Measurements from ENCODE around the gene TMED10.

Gene TMED10

DNA sequence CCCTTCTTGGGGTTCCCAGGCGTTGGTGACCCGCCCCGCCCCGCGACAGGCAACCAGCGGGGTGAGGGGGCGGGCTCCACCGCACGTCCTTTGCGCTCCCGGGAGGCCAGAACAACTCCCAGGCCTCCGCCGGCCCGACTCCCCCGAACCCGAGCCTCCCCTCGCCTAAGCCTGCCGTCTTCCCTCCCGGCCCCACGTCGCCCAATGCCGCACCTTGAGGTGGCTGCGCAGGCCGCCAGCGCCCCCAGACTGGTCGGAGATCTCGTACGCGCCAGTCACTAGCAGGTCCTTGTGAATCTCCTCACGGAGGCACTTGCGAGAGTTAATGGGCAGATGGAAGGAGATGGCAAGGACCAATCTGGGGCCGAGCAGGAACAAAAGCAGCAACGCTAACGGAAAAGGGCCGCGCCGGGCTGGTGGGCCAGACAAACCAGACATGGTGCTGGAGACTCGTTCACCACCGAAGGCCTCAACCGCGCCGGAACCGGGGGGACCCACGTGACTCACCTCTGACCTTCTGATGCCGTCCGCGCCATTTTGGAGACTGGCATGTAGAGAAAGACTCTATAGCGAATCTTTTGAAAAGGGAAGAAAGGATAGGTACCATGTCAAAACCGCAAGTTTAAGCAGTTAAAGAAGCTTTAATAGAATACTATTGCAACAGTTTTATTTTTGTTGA is at the start of gene TMED10:
TSS of gene TMED10 (minus strand) at position 471 of the 679 bp plus-strand sequence. CDS start at position 438, 33 bp downstream.
- DNase-seq, result peak; percentile 45 to 99 (median 82)

DNA sequence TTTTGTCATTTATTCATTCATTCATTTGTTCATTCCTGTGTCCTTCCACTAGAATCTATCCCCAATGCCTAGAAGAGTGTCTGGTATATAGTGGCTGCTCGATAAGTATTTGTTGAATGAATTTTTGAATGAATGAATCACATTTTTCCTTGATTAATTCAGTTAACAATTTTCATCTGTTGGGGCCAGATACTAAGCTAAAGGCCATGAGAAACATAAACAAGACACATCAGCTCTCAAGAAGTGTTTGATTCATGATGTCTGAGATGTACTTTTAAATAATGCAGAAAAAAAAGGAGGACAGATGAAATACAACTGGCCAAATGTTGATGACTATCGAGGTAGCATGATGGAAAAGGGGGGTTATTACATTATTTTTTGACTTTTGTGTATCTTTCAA is 48.1 kb upstream of the TMED10 start:
- DNase-seq, result no peak

DNA sequence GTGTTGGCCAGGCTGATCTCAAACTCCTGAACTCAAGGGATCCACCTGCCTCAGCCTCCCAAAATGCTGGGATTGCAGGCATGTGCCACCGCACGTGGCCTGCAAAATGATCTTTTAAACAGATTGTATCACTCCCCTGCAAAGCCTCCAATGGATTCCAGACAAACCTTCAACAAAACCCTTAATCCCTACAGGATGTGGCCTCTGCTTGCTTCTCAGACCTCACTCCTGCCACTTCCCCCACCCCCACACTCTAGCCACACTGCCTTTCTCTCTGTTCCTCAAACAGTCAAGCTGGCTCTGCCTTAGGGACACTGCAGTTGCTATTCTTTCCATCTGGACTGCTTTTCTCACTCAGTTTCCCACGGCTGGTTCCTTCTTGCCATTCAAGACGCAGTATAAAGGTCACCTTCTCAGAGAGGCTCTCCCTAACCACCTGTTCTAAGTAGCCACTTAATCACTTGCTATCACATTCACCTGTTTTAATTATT is 47.3 kb upstream of the TMED10 start:
- peak in 28 of 56 donors; percentile 2 to 70 (median 18) for DNase-seq

DNA sequence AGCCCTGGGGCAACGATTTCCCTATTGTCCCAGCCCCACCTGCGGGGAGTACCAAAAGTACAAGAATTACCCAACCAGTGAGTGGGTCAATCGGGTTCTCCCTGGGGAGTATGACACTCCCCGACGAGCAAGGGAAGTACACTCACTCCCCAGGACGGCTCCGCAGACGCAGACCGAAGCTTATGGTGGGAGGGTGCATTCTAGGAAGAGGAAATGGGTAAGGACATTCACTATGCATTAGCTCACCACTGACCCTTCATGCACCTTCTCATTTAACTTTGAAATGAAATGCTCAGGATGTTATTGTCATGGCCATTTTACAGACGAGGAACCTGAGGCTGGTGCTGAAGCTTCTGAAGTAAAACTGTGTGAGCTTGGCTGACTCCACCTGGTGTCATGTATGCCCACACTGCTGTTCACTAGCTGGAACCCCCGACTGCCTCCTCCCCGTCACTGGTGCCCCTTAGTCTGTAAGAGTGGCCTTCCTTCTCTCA is 45.8 kb upstream of the TMED10 start:
- peak in 2 of 56 donors; percentile 5 to 11 for DNase-seq

DNA sequence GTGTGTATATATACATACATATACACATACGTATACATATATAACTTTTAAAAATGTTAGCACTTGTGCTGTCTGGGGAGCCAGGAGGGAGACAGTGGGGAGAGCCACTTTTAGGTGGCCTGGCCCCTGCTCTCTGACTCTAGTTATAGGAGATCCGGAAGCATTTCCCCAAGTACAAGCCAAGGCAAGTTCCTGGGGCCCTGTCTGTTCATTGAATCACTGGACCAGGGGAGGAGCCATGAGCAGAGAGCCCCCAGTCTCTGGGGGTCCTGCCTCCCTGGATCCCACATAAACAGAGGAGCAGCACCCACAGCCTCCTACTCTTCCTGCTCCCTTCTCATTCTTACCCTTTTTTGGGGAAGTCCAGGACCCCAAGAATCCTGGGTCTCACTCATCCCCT is 45.4 kb upstream of the TMED10 start:
- no peak for DNase-seq

DNA sequence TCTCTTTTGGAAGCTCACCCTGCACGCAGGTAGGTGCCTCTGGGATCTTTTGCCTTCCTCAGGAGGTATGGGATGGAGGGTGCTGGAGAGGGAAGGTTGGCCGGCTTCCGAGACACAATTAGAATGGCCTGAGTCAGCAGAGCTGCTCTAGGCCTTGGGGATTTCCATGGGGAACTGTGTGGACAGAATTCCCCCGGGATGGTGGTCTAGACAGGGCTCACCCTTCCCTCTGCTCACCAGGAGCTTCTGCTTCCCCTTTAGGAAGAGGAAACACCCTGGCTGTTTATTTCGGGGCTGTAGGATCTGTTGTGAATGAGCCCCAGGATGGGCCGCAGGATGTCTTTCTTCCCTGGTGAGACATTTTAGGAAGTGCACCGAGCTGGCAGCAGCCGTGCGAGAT is 43.7 kb upstream of the TMED10 start:
- peak in 1 of 56 donors; percentile 5 for DNase-seq

DNA sequence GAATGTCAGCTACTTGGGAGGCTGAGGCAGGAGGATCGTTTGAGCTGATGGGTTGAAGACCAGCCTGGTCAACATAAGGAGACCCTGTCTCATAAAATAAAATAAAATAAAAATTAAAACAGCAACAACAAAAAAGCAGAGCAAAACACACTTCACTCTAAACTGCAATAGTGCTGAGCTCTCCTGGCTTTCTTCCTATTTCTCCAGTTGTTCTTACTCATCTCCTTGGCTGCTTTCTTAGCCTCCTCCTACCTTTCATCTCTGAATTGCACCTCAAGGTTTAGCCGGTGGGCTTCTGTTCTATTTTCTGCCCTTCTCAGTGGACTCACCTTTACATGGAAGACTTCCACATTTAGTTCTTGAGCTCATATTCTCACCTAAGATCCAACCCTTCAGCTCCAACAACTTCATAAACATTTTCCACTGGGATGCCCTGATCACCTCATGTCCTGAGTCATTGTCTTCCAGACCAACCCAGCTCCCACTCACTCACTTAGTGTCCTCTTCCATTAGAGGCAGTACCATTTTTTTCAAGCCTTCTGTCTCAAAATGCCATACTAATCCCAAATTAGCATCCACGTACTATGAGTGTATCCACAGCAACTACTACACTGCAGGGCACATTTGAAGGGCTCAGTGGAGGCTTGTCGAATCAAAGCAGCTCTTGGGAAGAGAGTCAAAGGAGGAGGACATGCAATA is 41.2 kb upstream of the TMED10 start:
- peak in 1 of 56 donors; percentile 15 for DNase-seq

DNA sequence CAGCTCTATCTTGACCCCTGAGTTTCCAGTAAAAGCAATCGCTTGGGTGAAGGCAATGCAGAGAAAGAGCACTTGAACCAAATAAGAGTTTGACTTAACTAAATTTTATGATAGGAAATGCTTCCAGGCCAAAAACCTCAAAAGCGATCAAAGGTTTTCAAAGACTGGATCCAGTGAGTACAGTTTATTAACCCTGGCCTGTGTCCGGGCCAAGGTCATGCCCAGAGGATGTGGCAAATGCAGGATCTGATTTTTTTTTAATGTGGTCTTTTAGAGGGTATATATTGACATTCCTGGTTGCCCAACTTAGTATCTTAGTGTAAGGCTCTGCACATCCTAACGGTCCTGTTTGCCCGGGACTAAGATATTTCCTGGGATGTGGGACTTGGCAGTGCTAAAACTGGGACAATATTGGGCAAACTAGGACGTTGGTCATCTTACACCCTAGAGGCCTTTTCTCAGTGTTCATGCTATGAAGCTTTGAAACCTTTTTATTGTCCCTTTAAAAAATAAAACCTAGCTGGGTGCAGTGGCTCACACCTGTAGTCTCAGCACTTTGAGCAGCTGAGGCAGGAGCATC is 40.1 kb upstream of the TMED10 start:
- DNase-seq, result no peak

DNA sequence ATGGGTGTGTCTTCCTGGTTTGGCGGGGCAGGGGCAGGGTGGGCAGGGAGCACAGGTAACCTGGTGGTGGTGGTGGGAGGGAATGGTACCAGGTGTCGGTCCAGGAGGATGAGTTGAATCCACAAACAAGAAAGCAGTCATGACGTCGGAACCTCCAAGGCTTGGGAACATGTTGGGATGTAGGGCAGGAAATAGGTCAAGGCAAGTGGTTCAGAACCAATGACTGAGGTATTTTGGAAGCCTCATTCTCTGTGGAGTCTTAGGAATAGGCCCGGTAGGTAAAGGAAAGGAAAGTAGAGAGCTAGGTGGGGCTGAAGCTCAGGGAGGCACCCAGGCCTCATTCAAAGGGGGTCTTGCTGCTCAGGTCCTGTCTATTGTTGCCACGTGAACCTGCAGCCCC is 39.1 kb upstream of the TMED10 start:
- DNase-seq, result no peak

DNA sequence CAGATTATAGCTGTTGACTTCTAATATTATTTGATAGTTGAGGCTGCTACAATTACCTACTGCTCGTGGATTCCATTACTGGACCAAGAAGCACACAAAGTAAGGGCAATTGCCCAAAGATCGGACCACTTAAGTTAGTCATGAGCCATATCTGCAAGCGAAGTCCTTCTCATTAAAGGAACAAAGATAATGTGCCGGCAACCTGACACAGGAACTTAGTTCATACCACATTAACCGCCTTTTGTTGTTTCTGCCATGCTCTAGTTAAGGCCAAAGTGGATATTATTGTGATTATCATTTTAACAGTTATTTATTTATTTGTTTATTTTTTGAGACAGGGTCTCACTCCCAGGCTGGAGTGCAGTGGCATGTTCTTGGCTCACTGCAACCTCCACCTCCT is 38.1 kb upstream of the TMED10 start:
- no peak for DNase-seq

DNA sequence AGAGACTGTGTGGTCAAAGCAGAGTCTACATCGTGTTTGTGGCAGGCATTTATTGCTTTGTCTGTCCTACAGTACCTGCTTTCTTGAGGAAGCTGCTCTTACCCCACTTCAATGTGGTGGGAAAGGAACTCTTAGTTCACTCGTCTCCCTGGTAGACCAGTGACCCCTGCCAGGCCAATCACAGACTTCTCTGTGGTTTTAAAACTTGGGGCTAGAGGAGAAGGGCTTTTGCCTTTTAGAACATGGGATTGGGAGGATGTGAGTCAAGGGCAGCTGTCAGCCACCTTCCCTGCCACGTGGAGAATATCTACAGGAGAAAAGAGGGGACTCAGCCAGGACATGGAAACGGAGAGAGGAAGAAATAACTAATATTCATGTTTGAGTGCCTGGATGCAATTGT is 36.8 kb upstream of the TMED10 start:
- no peak for DNase-seq

DNA sequence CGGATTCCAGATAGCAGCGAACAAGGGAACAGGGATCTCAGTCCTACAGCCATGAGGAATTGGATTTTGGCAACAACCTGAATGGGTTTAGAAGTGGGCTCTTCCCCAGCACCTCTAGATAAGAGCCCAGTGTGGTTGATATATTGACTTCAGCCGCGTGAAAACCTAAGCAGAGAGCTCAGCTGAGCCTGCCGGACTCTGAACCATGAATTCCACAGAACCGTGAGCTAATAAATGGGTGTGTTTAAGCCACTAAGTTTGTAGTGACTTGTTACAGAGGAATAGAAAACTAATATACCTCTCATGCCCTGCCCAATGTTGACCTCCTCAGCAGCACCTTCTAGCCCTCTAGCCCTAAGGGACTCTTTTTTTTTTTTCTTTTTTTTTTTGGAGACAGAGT is 32.4 kb upstream of the TMED10 start:
- no peak for DNase-seq

DNA sequence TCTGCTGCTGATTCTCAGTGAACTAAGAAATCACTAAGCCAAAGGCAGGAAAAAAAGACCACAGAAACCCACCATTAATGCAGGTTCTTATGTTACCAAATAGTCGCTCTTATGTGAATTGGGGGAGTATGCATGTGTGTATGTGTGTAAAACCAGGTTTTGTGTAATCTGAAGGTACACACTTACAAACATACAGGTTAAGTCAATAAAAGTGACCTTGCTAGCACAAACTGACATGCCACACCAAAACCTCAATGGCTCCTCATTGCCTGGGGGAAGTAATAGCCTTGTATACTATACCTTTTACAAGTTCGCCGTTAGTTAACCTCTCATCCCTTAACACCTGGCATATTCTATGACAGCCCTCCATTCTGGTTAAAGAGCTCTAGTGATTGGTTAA is 29.8 kb upstream of the TMED10 start:
- DNase-seq, result no peak

DNA sequence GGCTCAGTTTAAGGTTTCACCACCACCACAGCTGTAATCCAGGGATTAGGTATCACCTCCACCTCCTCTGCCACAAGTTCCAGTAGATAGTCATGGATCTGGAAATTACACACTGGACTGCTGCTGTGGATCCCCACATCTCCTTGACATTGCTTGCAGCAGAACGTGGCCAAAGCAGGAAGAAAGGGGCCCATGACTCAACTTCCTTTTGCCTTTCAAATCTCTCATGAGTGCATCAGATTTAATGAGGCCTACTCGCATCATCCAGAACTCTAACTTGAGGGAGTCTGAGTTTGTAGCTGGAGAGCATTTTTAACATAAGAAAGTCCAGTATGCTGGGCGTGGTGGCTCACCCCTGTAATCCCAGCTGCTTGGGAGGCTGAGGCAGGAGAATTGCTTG is 29.2 kb upstream of the TMED10 start:
- DNase-seq, result no peak

DNA sequence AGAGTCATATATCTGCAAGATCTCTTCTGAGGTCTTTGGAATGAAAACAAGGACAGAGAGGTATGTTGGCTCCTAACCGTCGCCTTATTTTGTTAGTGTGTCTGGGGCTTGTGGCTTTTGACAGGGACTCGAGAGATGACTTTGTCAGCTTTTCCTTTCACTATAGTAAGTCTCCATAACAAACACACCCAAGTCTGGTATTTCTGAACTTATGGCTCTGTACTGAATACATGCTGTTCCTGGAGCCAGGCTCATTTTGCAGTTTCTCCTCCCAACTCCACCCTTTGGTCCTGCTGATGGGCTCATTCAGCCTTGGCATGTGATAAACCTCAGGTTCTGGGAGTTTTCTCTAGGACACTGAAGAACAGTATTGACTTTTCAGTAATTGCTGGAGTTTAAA is 27.7 kb upstream of the TMED10 start:
- no peak for DNase-seq

DNA sequence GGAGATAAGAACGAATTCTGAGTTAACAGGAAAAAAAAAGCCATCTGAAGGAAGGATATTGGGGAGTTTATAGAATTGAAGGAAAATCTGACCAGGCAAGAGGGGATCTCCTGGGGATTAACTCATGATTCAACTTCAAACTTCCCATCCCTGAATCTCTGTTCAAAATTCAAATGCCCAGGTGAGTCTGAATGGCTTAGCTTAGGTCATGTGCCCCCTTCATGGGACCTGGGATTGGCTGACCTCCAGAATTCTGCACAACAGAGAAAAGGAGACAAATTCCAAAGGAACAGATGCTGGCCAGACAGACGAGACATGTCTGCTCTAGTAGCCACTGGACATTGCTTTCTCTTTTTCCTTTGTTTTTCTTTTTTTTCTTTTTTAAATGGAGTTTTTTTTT is 26.2 kb upstream of the TMED10 start:
- DNase-seq, result no peak

DNA sequence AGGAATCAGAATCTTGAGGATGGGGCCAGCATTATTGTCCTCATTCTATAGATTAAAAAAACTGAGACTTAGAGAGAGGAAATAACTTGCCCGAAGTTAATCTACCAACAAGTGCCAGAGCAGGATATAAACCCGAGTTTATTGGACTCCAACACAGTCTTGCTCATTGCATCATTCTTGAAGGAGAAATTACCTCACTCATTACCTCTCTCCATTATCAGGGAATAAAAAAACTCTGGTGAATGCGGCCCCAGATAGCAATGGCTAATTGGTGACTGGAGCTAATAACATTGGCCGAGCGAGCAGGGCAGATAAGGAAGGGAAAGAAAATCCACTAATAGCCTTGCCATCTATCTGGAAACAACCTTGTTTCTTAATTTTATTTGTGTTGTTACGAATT is 24.7 kb upstream of the TMED10 start:
- no peak for DNase-seq

DNA sequence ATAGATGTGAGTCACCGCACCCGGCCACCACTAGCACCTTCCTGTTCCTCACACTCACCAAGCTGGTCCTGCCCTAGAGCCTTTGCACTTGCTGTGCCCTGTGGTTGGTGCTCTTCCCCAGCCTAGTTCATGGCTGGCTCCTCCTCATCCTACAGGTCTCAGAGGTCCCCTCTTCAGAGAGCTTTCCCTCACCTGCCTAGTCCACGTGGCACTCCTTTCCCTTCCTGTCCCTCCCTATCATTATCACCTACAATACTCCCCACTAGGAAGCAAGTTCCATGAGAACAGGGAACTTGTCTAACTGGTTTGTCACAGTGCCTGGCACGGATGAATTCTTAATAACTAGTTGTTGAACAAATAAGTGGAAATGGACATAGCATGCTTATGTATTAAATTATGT is 24.0 kb upstream of the TMED10 start:
- no peak for DNase-seq

DNA sequence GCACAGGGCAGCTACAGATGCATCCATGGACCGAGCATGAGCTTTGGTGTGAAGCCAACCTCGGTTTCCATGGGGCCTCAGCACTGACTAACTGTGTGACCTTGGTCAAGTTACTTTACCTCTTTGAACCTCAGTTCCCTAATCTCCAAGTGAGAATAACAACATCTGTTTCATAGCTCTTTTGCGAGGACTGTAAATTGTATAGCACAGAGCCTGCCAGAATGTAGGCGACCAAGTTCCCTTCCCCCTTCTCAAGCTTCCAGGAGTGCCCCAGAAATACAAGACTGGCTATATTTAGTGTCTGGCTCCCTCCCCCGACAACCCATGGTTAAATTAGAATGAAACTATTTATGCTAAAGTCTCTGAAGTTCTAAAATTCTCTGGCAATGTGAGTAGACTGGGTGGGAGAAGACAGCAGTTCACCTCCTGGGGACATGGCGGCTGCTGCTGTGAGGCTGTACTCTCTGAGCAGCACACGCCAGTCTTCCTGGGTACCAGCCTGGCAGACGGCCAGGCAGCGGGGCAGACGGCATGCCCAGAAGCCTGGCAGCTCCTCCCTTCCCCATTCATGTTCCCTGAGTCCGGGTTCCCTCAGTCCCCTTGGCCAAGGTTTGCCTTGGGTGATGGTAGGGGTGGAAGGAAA is 22.0 kb upstream of the TMED10 start:
- DNase-seq, result peak in 36 of 56 donors; percentile 4 to 57 (median 20)

DNA sequence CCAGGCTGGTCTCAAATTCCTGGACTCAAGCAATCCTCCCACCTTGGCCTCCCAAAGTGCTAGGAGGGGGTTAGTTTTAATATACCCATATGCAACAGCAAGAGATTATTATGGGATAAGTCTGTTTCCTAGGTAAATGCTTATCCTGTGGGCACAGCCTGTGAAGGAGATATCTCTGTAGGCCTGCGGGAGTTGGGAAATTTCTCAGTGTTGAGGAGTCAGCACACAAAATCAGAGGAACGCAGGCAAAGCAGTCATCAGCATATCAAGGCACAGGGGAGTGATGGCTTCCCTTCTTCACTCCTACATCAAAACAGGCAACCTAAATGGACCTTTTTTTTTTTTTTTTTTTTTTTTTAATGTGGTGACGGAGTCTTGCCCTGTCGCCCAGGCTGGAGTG is 20.9 kb upstream of the TMED10 start:
- DNase-seq, result no peak

DNA sequence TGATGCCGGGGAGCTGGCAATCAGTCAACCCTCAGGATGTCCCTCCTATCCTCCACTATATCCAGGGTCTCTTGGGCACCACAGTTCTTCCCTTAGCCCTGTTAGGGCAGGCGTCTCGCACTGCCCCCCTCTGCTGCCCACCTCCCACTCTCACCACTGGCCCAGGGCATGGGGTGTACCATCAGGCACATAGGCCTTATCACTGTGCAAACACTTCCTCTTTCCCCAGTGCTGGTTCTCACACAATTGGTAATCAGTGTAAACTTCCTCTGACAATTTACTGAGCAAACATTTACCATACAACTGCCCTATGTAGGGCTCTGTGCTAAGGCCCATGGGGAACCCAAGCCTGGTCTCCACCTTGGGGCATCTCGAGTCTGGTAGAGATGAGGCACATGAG is 20.1 kb upstream of the TMED10 start:
- peak in 1 of 56 donors; percentile 5 for DNase-seq

DNA sequence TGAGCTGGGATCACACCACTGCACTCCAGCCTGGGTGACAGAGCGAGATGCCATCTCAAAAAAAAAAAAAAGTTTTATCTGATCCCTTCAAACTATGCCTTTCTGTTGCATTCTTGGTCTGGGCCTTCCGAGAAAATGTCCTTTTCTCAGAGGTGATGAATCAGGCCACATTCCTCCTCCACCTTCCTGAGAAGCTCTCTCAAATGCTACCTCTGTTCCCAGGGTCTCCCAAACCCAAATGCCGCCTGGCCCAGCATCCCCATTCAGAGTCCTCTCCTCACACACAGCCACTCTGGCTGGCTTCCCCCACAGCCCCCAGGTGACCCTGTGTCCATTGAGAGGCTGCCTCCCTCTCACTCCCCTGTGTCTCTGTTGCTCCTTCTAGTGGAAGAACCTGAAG is 19.7 kb upstream of the TMED10 start:
- DNase-seq, result no peak
